Fibroblast of lung (primary cell): ENCODE data around the gene ETV2. TPM values are rescaled to one million over a fixed set of nuclear protein-coding genes. Genes with fewer than 3 reads are reported as not detected.

Source experiments
- DNase-seq, 2 donors: peaks; one replicate each; pipeline versions ENCODE4 v3.0.0 to v3.0.0-alpha.2; 2010; ENCODE audit warnings: low read depth in 2 of 2
- H2AFZ ChIP-seq: 2 replicates; pipeline ENCODE4 v1.5.1; 2012; ENCODE audit warnings: low read length, control low read depth, inconsistent platforms
- H3K27ac ChIP-seq: 2 replicates; pipeline ENCODE4 v1.5.1; 2011; ENCODE audit warnings: low read length, control low read depth; ENCODE audit not compliant: insufficient read depth
- H3K27me3 ChIP-seq: 2 replicates; pipeline ENCODE4 v1.5.1; 2011; ENCODE audit warnings: mild to moderate bottlenecking, low read length; ENCODE audit not compliant: control insufficient read depth, insufficient read depth
- H3K36me3 ChIP-seq: 2 replicates; pipeline ENCODE4 v1.5.1; 2011; ENCODE audit warnings: low read length; ENCODE audit not compliant: control insufficient read depth, insufficient read depth
- H3K4me1 ChIP-seq: 2 replicates; pipeline ENCODE4 v1.5.1; 2011; ENCODE audit warnings: low read length; ENCODE audit not compliant: control insufficient read depth, insufficient read depth; ENCODE audit errors: extremely low read depth
- H3K4me2 ChIP-seq: 2 replicates; pipeline ENCODE4 v1.5.1; 2011; ENCODE audit warnings: low read length, control low read depth; ENCODE audit not compliant: insufficient read depth; ENCODE audit errors: extremely low read depth
- H3K4me3 ChIP-seq, 4 experiments: fragments of 200-600 bp in 1 of 4; sonication (generic) in 1 of 4; replicated peaks in 1 of 4; 2 replicates each; pipeline ENCODE4 v1.5.1; 2011 to 2016; ENCODE audit warnings: low read length in 4 of 4, low read depth in 3 of 4, mild to moderate bottlenecking in 3 of 4, control low read depth in 2 of 4, inconsistent platforms in 1 of 4, mixed read lengths in 1 of 4; ENCODE audit not compliant: insufficient read depth in 1 of 4; ENCODE audit errors: control extremely low read depth in 1 of 4
- H3K79me2 ChIP-seq: 2 replicates; pipeline ENCODE4 v1.5.1; 2012; ENCODE audit warnings: mild to moderate bottlenecking, low read length, inconsistent platforms; ENCODE audit not compliant: control insufficient read depth, insufficient read depth
- H3K9ac ChIP-seq: 2 replicates; pipeline ENCODE4 v1.5.1; 2011; ENCODE audit warnings: mild to moderate bottlenecking, low read length, control low read depth; ENCODE audit not compliant: insufficient read depth
- H3K9me3 ChIP-seq: 2 replicates; pipeline ENCODE4 v1.5.1; 2012; ENCODE audit warnings: low read depth, low read length; ENCODE audit not compliant: control insufficient read depth, insufficient read depth
- H4K20me1 ChIP-seq: 2 replicates; pipeline ENCODE4 v1.5.1; 2011; ENCODE audit warnings: low read length; ENCODE audit not compliant: control insufficient read depth, insufficient read depth; ENCODE audit errors: extremely low read depth
- CTCF ChIP-seq, 2 donors: IDR thresholded peaks in 1 of 2; conservative IDR thresholded peaks in 1 of 2; 1 replicate in 1 of 2; 2 replicates in 1 of 2; pipeline ENCODE4 v1.5.1; 2011 to 2012; ENCODE audit warnings: low read length in 2 of 2, control low read depth in 1 of 2, inconsistent platforms in 1 of 2, low read depth in 1 of 2, mild to moderate bottlenecking in 1 of 2
- EZH2 ChIP-seq: IDR thresholded peaks from 2 replicates; pipeline ENCODE4 v1.5.1; 2012; ENCODE audit warnings: low read length, control low read depth, mild to moderate bottlenecking; ENCODE audit errors: missing control alignments
- polyA plus RNA-seq, 2 donors: library from polyadenylated mRNA; depleted of rRNA in 1 of 2; stranded (reverse) in 1 of 2; unstranded in 1 of 2; fragments of >200 nt; gene quantifications; 2 replicates each; pipeline ENCODE4 v1.2.1, GENCODE V29; 2011 to 2012; ENCODE audit warnings: missing spikeins in 1 of 2
- total RNA-seq: library from RNA; depleted of rRNA; stranded (reverse); fragments of >200 nt; gene quantifications from 2 replicates; pipeline ENCODE4 v1.2.1, GENCODE V29; 2014

The ETV2 gene
- total and polyA plus RNA-seq, 2 donors (not counting 1 experiment from before 2014, with no cell fraction given) = 0.12 to 0.50 TPM

GRCh38 chr19:35607661-35608060 is 33.9 kb upstream of the ETV2 start:
- no peak overlapping the region for H3K4me3 ChIP-seq
- no peak overlapping the region for H3K9ac ChIP-seq
- no peak for TF ChIP-seq CTCF (conservative IDR thresholded peaks at IDR 0.05 in 1 of 2, IDR thresholded peaks at IDR 0.05 in 1 of 2; ENCODE audit: low read depth in 1 of 2, low read length in 2 of 2)
- no peak for TF ChIP-seq EZH2
- no peaks in the 10 kb centered on the region for H3K27me3 ChIP-seq
- no peaks in the 10 kb centered on the region for H4K20me1 ChIP-seq
- H3K27ac ChIP-seq = no peak overlapping the region
- H2AFZ ChIP-seq = no peak overlapping the region
- DNase-seq = no peak
- H3K36me3 ChIP-seq = no peaks in the 10 kb centered on the region
- no peak overlapping the region for H3K4me2 ChIP-seq
- H3K79me2 ChIP-seq = no peaks in the 10 kb centered on the region
- no peaks in the 10 kb centered on the region for H3K9me3 ChIP-seq
- peaks cover 2% of the 10 kb centered on the region for H3K4me1 ChIP-seq

- H3K9me3 ChIP-seq = no peaks in the 10 kb centered on the region
- no peaks in the 10 kb centered on the region for H3K36me3 ChIP-seq
- no peak for DNase-seq
- peaks cover 5% of the 10 kb centered on the region for H3K4me1 ChIP-seq
- no peaks in the 10 kb centered on the region for H4K20me1 ChIP-seq
- H3K4me3 ChIP-seq = no peak overlapping the region
- H3K4me2 ChIP-seq = no peak overlapping the region
- H3K79me2 ChIP-seq = no peaks in the 10 kb centered on the region
- TF ChIP-seq CTCF (conservative IDR thresholded peaks at IDR 0.05 in 1 of 2, IDR thresholded peaks at IDR 0.05 in 1 of 2; ENCODE audit: low read depth in 1 of 2, low read length in 2 of 2) (no peak), EZH2 (no peak)
- H2AFZ ChIP-seq = no peak overlapping the region
- no peak overlapping the region for H3K27ac ChIP-seq
- no peak overlapping the region for H3K9ac ChIP-seq
- no peaks in the 10 kb centered on the region for H3K27me3 ChIP-seq
Observed at GRCh38 chr19:35608251-35608650, 33.3 kb upstream of the ETV2 start.

- no peaks in the 10 kb centered on the region for H3K79me2 ChIP-seq
- H3K4me2 ChIP-seq = no peak overlapping the region
- no peak overlapping the region for H3K9ac ChIP-seq
- no peak overlapping the region for H3K4me3 ChIP-seq
- peaks cover 5% of the 10 kb centered on the region for H3K4me1 ChIP-seq
- H3K9me3 ChIP-seq = no peaks in the 10 kb centered on the region
- no peak for TF ChIP-seq CTCF (conservative IDR thresholded peaks at IDR 0.05 in 1 of 2, IDR thresholded peaks at IDR 0.05 in 1 of 2; ENCODE audit: low read depth in 1 of 2, low read length in 2 of 2)
- no peak for TF ChIP-seq EZH2
- no peak overlapping the region for H3K27ac ChIP-seq
- H4K20me1 ChIP-seq = no peaks in the 10 kb centered on the region
- H3K27me3 ChIP-seq = no peaks in the 10 kb centered on the region
- H3K36me3 ChIP-seq = peaks cover 2% of the 10 kb centered on the region
- no peak overlapping the region for H2AFZ ChIP-seq
- DNase-seq = no peak
Observed at GRCh38 chr19:35609851-35610353, 31.6 kb upstream of the ETV2 start.
